GM12892 (cell line): ENCODE data around the gene CGNL1.

Experiments
- POLR2A ChIP-seq: IDR thresholded peaks from 2 replicates; pipeline ENCODE4 v1.6.1; 2011; ENCODE audit warnings: low read depth, low read length, control low read depth
- POLR2AphosphoS5 ChIP-seq: IDR thresholded peaks from 2 replicates; pipeline ENCODE4 v1.6.1; 2011; ENCODE audit warnings: low read depth, low read length, control low read depth

DNA sequence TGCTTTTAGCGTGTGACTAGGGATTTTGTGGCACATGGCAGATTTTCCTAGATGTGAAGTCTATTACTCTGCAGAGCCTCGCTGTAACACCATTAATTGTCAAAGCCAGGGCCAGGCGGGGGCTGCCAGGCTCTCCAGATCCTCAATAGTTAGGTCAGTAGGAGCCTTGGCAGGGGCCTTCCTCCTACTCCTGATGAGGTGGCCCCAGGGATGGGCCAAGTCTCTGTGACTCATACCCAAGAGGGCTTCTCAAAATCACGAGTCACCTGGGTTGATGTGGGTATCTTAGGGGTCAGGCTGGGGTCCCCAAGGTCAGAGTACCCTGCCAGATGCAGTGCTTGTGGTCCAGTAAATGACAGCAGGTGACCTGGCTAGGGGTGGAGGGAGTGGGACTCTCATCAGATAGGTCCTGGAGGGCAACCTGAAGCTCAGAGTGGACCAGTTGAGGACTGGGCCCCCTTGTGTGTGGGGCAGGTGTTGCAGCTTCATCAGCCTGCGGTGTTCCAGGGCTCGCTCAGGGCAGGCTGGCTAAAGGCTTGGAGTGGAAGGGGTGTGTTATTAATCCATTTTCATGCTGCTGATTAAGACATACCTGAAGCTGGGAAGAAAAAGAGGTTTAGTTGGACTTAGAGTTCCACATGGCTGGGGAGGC is 126.9 kb downstream of the CGNL1 start:
- TF ChIP-seq POLR2A (no peak), POLR2AphosphoS5 (no peak)
